Choroid plexus epithelial cell (primary cell): ENCODE results near the gene GALNT9.

Experiments
- DNase-seq: peaks from one replicate; pipeline ENCODE4 v3.0.0-alpha.2; 2010; ENCODE audit warnings: low read depth
- H3K4me3 ChIP-seq: 2 replicates; pipeline ENCODE4 v1.5.1; 2011; ENCODE audit warnings: low read depth, mild to moderate bottlenecking, control low read depth, low read length, moderate library complexity
- TF ChIP-seq, protein P1 (sequence below): conservative IDR thresholded peaks from 2 replicates; pipeline ENCODE4 v1.5.1; 2011; ENCODE audit warnings: low read depth, mild to moderate bottlenecking, control low read depth, inconsistent platforms, low read length, moderate library complexity

Gene GALNT9

DNA sequence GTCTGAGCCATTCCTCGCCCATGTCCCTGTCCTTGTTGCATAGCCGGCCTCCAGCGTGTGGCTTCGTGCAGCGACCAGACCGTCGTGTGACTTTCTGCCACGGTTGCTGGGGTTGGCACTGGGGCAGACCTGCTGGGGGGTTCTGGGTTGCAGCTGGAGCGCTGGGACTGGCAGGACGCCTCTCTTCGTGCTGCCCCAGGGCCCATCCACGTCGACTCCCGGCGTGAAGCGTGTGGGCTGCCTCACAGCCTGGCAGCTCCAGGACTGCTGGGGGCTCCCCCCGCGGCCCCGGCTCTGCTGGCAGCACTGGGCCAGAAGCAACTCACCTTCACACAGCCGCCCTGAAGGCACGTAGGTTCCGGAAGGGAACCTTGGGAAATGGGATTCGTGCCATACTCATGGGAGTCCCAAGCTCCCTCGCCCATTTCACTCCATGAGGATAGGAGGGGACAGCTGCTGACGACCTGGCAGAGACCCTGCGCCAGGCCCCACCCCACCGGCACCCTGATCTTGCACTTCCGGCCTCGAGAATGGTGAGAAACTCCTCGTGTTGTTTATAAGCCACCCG is 51.9 kb downstream of the GALNT9 start:
- TF ChIP-seq, protein P1, sequence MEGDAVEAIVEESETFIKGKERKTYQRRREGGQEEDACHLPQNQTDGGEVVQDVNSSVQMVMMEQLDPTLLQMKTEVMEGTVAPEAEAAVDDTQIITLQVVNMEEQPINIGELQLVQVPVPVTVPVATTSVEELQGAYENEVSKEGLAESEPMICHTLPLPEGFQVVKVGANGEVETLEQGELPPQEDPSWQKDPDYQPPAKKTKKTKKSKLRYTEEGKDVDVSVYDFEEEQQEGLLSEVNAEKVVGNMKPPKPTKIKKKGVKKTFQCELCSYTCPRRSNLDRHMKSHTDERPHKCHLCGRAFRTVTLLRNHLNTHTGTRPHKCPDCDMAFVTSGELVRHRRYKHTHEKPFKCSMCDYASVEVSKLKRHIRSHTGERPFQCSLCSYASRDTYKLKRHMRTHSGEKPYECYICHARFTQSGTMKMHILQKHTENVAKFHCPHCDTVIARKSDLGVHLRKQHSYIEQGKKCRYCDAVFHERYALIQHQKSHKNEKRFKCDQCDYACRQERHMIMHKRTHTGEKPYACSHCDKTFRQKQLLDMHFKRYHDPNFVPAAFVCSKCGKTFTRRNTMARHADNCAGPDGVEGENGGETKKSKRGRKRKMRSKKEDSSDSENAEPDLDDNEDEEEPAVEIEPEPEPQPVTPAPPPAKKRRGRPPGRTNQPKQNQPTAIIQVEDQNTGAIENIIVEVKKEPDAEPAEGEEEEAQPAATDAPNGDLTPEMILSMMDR = no peak
- H3K4me3 ChIP-seq = no peak overlapping the region
- DNase-seq = no peak

DNA sequence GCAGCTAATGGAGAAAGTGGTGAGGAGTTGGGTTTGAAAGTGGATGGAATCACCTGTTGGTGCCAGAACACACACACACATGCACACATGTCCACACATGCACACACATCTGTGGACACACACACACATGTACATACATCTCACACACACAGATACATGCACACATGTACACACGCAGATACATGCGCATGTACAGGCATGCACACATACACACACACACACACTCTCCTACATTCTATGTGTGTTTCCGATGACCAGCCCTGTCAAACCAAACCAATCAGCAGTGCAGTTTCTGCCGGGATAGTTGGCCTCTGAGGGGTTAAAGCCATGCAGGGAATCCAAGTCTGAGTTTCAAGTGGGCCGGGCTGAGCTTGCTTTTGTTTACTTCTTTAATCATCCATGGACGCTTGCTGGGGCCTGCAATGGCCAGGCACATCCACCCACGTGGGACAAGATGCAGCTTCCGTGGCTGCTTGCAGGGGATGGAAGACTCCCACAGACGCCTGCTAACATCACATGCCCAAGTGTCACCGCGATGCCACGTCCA is 52.5 kb downstream of the GALNT9 start:
- DNase-seq = no peak

DNA sequence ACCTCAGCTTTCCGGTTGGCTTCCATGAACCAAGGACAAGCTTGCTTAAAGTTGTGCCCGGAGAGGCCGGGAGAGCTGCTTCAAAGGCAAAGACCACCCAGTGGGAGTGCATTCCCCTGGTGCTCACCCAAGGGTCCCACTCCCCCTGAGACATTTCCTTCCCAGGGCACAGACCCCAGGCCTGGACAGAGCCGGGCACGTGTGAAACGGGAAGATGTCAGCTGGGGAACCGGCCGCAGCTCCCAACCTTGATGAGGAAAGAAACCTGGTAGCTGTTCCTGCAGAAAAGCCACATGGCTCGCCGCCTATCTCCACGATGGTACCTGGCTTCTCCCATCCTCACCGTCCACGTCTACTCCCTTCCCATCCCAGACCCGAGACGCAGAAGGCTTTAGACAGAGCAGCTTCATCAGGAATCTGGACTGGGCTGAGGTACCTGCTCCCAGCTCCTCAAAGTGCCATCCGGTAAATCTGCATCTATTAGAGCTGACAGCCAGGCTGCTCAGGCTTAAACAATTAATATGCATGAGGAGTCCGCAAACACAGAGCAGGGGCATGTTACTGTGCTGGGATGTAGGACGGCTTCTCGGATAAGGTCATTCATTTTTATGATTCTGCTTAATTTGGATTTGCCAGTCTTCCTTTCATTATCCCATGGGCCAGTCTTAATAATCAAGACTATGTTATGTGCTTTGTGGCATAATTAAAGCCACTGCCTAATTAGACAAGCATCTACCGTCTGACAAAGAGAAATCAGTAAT is 53.1 kb downstream of the GALNT9 start:
- no peak for DNase-seq
- no peak overlapping the region for H3K4me3 ChIP-seq
- TF ChIP-seq, protein P1 = no peak

More for the DNA sequence above, 52.5 kb downstream of the GALNT9 start:
- TF ChIP-seq, protein P1 = no peak
- no peak overlapping the region for H3K4me3 ChIP-seq

DNA sequence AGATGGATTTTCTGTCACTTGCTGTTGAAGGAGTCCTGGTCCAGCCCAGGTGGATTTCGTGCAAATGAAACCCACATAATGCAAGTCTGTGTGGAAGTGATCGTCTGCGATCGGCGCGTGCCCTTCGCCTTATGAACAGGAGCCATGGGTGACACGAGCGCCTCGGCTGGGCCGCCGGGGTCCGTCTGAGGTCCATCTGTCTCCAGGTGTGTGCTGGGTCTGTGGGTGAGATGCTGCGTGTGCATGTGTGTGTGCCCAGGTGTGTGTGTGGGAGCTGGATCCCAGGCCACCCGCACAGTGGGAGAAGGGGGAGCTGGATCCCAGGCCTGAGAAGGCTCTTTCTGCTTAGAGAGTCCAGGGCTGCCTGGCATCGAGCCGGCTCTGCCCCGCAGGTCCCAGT is 53.8 kb downstream of the GALNT9 start:
- no peak overlapping the region for H3K4me3 ChIP-seq
- TF ChIP-seq, protein P1 = no peak
- DNase-seq = no peak

DNA sequence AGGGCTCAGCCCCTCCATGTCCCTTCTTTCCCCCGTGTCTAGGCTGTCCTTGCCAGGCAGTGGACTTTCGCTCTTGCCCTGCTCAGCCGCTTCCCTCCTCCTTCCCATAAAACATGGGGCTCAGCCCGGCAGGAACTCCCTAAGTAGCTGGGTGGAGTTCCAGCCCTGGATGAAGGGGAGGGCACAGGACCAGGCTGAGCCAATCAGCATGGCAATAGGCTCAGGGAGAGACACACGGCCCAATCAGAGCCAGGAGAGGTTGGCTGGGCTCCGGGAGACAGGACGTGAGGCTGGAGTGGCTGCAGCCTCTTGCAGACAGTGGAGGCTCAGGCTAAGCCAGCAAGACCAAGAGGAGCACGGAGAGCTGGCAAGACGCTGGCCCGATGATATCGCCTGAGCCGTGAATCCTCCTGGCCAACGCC is 54.3 kb downstream of the GALNT9 start:
- H3K4me3 ChIP-seq = no peak overlapping the region
- DNase-seq = peak; percentile 61
- TF ChIP-seq, protein P1 = no peak

DNA sequence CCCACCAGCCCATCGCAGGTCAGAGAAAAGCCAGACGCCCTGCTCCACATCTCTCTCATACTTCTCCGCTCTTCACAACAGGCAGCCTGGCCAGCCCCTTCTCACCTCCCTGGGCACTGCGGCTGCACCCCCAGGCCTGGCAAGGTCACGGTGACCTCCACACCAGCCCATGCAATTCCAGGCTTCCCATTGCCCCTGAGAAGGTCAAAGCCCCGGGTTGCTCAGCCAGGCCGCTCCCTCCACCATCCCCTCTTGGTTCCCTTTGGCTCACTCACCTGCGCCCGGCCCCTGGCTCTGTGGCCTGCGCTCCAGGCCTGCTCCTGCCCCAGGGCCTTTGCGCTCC is 55.4 kb downstream of the GALNT9 start:
- no peak overlapping the region for H3K4me3 ChIP-seq
- TF ChIP-seq, protein P1 = no peak
- no peak for DNase-seq

DNA sequence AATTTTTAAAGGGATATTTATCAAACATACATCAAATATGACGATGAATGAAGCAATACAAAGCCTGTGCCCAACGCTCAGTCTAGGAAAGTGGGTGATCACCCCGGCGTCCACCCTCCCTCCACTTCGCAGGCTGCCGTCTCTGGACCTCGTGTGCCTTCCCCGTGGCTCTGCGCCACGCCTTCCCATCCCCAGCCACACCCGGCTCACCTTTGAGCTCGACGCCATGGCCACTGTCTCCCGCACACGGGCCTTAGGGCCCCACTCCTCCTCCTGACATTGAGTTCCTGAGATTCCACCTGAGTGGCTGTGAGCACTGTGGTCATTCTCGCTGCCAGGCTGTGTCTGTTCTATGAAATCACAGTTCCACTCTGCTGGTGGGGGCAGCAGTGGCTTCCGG is 56.7 kb downstream of the GALNT9 start:
- no peak overlapping the region for H3K4me3 ChIP-seq
- TF ChIP-seq, protein P1 = no peak
- no peak for DNase-seq
